ENCODE data around the gene KCNQ1. TPM values are rescaled to one million over a fixed set of nuclear protein-coding genes. Genes with fewer than 3 reads are reported as not detected.
A peak's percentile ranks its signal among the peaks of the same experiment; 100 is the strongest.

Gene KCNQ1
- total RNA-seq, 1 experiment from 2014 or later: 10.7 TPM

GRCh38 chr11:2883979-2884815, 439.4 kb downstream of the KCNQ1 start:
- peak; percentile 78 for TF ChIP-seq TCF7L2 (IDR thresholded peaks at IDR 0.05; ENCODE audit: borderline replicate concordance, extremely low read depth, insufficient read depth, insufficient read length)
- TF ChIP-seq ZFX (IDR thresholded peaks at IDR 0.05): no peak
- no peaks in the 10 kb centered on the region for H3K36me3 ChIP-seq (ENCODE audit: control insufficient read depth in 1 of 2, insufficient read depth in 2 of 2, low read length in 2 of 2)
- ChIA-PET POLR2A (interaction anchor here (1.6 to 2.4 kb wide), 2 partner anchors 350 to 351 kb away, joined by 4 to 10 read pairs; no protein-coding TSS in a partner anchor), RAD21 (ENCODE audit: low non-redundant PET in 1 of 2, low total read pairs in 2 of 2, uncharacterized antibody in 2 of 2, unreplicated experiment in 2 of 2) (interaction anchor here in 1 of 2 experiments (1.3 kb wide), 1 partner anchor 350 kb away, joined by 6 read pairs; no protein-coding TSS in a partner anchor), CTCF (interaction anchor here (1.5 to 13.7 kb wide), 2 partner anchors 207 to 351 kb away, joined by 4 to 337 read pairs; no protein-coding TSS in a partner anchor)
- H3K4me3 ChIP-seq (replicated peaks in 1 of 2; ENCODE audit: low read depth in 1 of 2, low read length in 2 of 2): peak overlapping the region; percentile 47 to 63
- no peaks in the 10 kb centered on the region for H3K79me2 ChIP-seq (ENCODE audit: insufficient read depth, low read length)
- H3K9ac ChIP-seq (ENCODE audit: low read length): peak overlapping the region; percentile 52
- no peak overlapping the region for H2AFZ ChIP-seq (ENCODE audit: low read depth, low read length, poor library complexity, severe bottlenecking)
- ATAC-seq (peak; percentile 35), DNase-seq (ENCODE audit: low read depth, low spot score) (no peak)
- intact Hi-C loops (cut with micrococcal nuclease): no loop called here
- no peaks in the 10 kb centered on the region for H3K9me3 ChIP-seq (ENCODE audit: control insufficient read depth in 1 of 2, insufficient read depth in 1 of 2, low read depth in 1 of 2, low read length in 2 of 2)
- H3K9me2 ChIP-seq (ENCODE audit: insufficient read depth): no peaks in the 10 kb centered on the region
- BruUV-seq (replicated peaks): no TSS peak
- no peaks in the 10 kb centered on the region for H3K27me3 ChIP-seq (ENCODE audit: insufficient read depth, low read length)
- peak overlapping the region; percentile 88 for H3K4me2 ChIP-seq (ENCODE audit: low read length)
- peaks cover 2 to 28% of the 10 kb centered on the region in 2 experiments; a peak in 3 of 4 replicates for H3K4me1 ChIP-seq (ENCODE audit: control insufficient read depth in 1 of 2, insufficient read depth in 2 of 2, low read length in 2 of 2)
- peak overlapping the region; percentile 67; the same call in 1 of the 2 replicates for H3K27ac ChIP-seq (ENCODE audit: low read depth, low read length)
- no peaks in the 10 kb centered on the region for H4K20me1 ChIP-seq (ENCODE audit: insufficient read depth)

DNA sequence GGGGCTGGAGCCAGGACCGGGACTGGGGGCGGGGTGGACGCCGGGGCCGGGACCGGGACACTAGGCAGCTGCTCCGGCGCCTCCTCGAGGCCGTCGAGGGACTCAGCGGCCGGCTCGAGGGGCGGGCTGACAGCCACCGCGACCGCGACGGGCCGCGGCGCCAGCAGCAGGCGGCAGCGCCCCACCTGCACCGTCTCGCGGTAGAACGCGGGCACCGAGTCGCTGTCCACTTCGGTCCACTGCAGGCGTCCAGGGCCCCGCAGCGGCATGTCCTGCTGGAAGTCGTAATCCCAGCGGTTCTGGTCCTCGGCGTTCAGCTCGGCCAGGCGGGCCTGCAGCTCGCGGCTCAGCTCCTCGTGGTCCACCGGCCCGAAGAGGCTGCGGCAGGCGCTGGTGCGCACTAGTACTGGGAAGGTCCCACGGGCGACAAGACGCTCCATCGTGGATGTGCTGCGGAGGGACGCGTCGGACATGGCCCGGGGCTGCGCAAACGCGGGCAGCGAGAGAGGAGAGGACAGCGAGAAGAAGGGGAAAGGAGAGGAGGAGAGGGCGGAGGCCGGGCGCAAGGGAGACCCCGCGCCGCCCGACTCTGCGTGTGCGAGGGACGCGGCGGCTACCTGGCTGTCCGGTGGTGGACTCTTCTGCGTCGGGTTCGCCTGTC, 440.3 kb downstream of the KCNQ1 start:
- H3K27me3 ChIP-seq (ENCODE audit: insufficient read depth, low read length): no peaks in the 10 kb centered on the region
- peak overlapping the region; percentile 95 for H3K4me2 ChIP-seq (ENCODE audit: low read length)
- peak; percentile 52 for ATAC-seq
- H3K9me2 ChIP-seq (ENCODE audit: insufficient read depth): no peaks in the 10 kb centered on the region
- TF ChIP-seq, protein P1, sequence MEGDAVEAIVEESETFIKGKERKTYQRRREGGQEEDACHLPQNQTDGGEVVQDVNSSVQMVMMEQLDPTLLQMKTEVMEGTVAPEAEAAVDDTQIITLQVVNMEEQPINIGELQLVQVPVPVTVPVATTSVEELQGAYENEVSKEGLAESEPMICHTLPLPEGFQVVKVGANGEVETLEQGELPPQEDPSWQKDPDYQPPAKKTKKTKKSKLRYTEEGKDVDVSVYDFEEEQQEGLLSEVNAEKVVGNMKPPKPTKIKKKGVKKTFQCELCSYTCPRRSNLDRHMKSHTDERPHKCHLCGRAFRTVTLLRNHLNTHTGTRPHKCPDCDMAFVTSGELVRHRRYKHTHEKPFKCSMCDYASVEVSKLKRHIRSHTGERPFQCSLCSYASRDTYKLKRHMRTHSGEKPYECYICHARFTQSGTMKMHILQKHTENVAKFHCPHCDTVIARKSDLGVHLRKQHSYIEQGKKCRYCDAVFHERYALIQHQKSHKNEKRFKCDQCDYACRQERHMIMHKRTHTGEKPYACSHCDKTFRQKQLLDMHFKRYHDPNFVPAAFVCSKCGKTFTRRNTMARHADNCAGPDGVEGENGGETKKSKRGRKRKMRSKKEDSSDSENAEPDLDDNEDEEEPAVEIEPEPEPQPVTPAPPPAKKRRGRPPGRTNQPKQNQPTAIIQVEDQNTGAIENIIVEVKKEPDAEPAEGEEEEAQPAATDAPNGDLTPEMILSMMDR (IDR thresholded peaks at IDR 0.05 in 2 of 3, conservative IDR thresholded peaks at IDR 0.05 in 1 of 3; ENCODE audit: borderline replicate concordance in 1 of 3, insufficient read depth in 1 of 3, low read depth in 2 of 3, low read length in 2 of 3): peak in 2 of 3 experiments; percentile 28 to 35; a peak in 3 of 6 replicates
- TF ChIP-seq ZFX (IDR thresholded peaks at IDR 0.05) (peak; percentile 21; the same call in 1 of the 2 replicates), EGR1 (IDR thresholded peaks at IDR 0.05; ENCODE audit: low read depth) (no peak), ZNF274 (IDR thresholded peaks at IDR 0.05; ENCODE audit: low read depth, low read length) (no peak)
- BruUV-seq (replicated peaks): TSS peak; percentile 81
- intact Hi-C loops (cut with micrococcal nuclease): no loop called here
- peak overlapping the region; percentile 38; the same call in 1 of the 2 replicates for H3K9ac ChIP-seq (ENCODE audit: low read length)
- ChIA-PET RAD21 (ENCODE audit: low non-redundant PET in 1 of 2, low total read pairs in 2 of 2, uncharacterized antibody in 2 of 2, unreplicated experiment in 2 of 2) (interaction anchor here in 1 of 2 experiments (1.3 kb wide), 1 partner anchor 351 kb away, joined by 6 read pairs; no protein-coding TSS in a partner anchor), CTCF (interaction anchor here (1.5 to 13.7 kb wide), 2 partner anchors 206 to 352 kb away, joined by 4 to 337 read pairs; no protein-coding TSS in a partner anchor), POLR2A (interaction anchor here (0.6 to 2.4 kb wide), 8 partner anchors 10 to 354 kb away, joined by 3 to 10 read pairs (median 4); partner anchors contain the start of genes KCNQ1OT1 and PHLDA2)
- no peak for DNase-seq (ENCODE audit: low read depth, low spot score)
- H3K4me3 ChIP-seq (replicated peaks in 1 of 2; ENCODE audit: low read depth in 1 of 2, low read length in 2 of 2): peak overlapping the region; percentile 55 to 63
- H3K79me2 ChIP-seq (ENCODE audit: insufficient read depth, low read length): no peaks in the 10 kb centered on the region
- no peak overlapping the region for H2AFZ ChIP-seq (ENCODE audit: low read depth, low read length, poor library complexity, severe bottlenecking)
- peaks cover 6 to 32% of the 10 kb centered on the region in 2 experiments for H3K4me1 ChIP-seq (ENCODE audit: control insufficient read depth in 1 of 2, insufficient read depth in 2 of 2, low read length in 2 of 2)
- H3K27ac ChIP-seq (ENCODE audit: low read depth, low read length): peak overlapping the region; percentile 61; the same call in 1 of the 2 replicates
- no peaks in the 10 kb centered on the region for H3K9me3 ChIP-seq (ENCODE audit: control insufficient read depth in 1 of 2, insufficient read depth in 1 of 2, low read depth in 1 of 2, low read length in 2 of 2)
- H3K36me3 ChIP-seq (ENCODE audit: control insufficient read depth in 1 of 2, insufficient read depth in 2 of 2, low read length in 2 of 2): no peaks in the 10 kb centered on the region
- no peaks in the 10 kb centered on the region for H4K20me1 ChIP-seq (ENCODE audit: insufficient read depth)
